K562 (cell line): Measurements from ENCODE around the gene ANKS4B. TPM values are rescaled to one million over a fixed set of nuclear protein-coding genes. Genes with fewer than 3 reads are reported as not detected.

Experiments used
- ATAC-seq: fragments of 200-7000 bp; cut with Tn5 transposase; 3 replicates; pipeline ENCODE4 v1.9.1; 2020; ENCODE audit warnings: moderate library complexity
- BruUV-seq: library from RNA; stranded (reverse); fragments of 400-500 nt; replicated peaks from 2 replicates; lab custom pipeline; 2021; lab: Mats Ljungman, UMichigan
- CTCF ChIA-PET: fragments of 300-600 bp; formaldehyde crosslinking; extraction: SDS; loops from one replicate; lab custom pipeline; 2021; ENCODE audit warnings: low intra/inter-chr PET ratio; lab: Yijun Ruan, JAX
- POLR2A ChIA-PET: fragments of 300-600, 350-650 bp; sonication (Branson Sonifier 250); formaldehyde crosslinking; extraction: SDS; loops from one replicate; lab custom pipeline; 2021; ENCODE audit warnings: antibody characterized with exemption, inconsistent platforms; lab: Yijun Ruan, JAX
- DNase-seq, 4 experiments: peaks; one replicate each; pipeline versions ENCODE4 v3.0.0 to v3.0.0-alpha.2; 2011 to 2018; ENCODE audit warnings: low spot score in 3 of 4, mixed read lengths in 3 of 4; ENCODE audit errors: extremely low read depth in 1 of 4
- FAIRE-seq: peaks from 2 replicates; lab custom pipeline; 2011; peaks lifted over from hg19 to GRCh38; lab: Jason Lieb, UNC
- H2AFZ ChIP-seq: 2 replicates; pipeline ENCODE4 v1.6.0; 2011; ENCODE audit warnings: low read depth, low read length, control low read depth, inconsistent platforms
- H3K27ac ChIP-seq: fragments of 200-600 bp; 3 replicates; pipeline ENCODE4 v1.8.0; 2011; ENCODE audit warnings: low read depth, mild to moderate bottlenecking, control low read depth, inconsistent platforms, low read length, moderate library complexity, mixed read lengths; ENCODE audit errors: extremely low read depth
- H3K27me3 ChIP-seq, 2 experiments: fragments of 300-600 bp in 1 of 2; 2 replicates in 1 of 2; 3 replicates in 1 of 2; pipeline versions ENCODE4 v1.6.0 to v1.8.0; 2011; ENCODE audit warnings: inconsistent platforms in 2 of 2, low read length in 2 of 2, mild to moderate bottlenecking in 1 of 2, mixed read lengths in 1 of 2, moderate library complexity in 1 of 2; ENCODE audit not compliant: control insufficient read depth in 2 of 2, insufficient read depth in 2 of 2
- H3K36me3 ChIP-seq: fragments of 300-600 bp; 3 replicates; pipeline ENCODE4 v1.8.0; 2011; ENCODE audit warnings: mild to moderate bottlenecking, low read length, inconsistent platforms; ENCODE audit not compliant: control insufficient read depth, insufficient read depth
- H3K4me1 ChIP-seq, 2 experiments: fragments of 200-600 bp in 1 of 2; replicated peaks in 1 of 2; 2 replicates in 1 of 2; 3 replicates in 1 of 2; pipeline versions ENCODE4 v1.5.1 to v1.8.0; 2011; ENCODE audit warnings: inconsistent platforms in 2 of 2, low read length in 2 of 2, mild to moderate bottlenecking in 1 of 2, mixed read lengths in 1 of 2, moderate library complexity in 1 of 2; ENCODE audit not compliant: control insufficient read depth in 2 of 2, insufficient read depth in 2 of 2
- H3K4me2 ChIP-seq: 2 replicates; pipeline ENCODE4 v1.6.1; 2011; ENCODE audit warnings: low read length, control low read depth, inconsistent platforms, mixed read lengths; ENCODE audit not compliant: insufficient read depth
- H3K4me3 ChIP-seq: fragments of 200-600 bp; sonication (generic), shearing (Covaris generic); 2 replicates; pipeline ENCODE4 v1.5.1; 2016; ENCODE audit warnings: control low read depth, inconsistent platforms
- H3K79me2 ChIP-seq: fragments of 200-600 bp; 3 replicates; pipeline ENCODE4 v1.8.0; 2011; ENCODE audit warnings: low read length, inconsistent platforms; ENCODE audit not compliant: control insufficient read depth, insufficient read depth
- H3K9ac ChIP-seq, 2 experiments: 2 replicates each; pipeline versions ENCODE4 v1.6.0 to v1.6.1; 2011; ENCODE audit warnings: low read depth in 2 of 2, low read length in 2 of 2, control low read depth in 1 of 2, inconsistent platforms in 1 of 2, mild to moderate bottlenecking in 1 of 2, mixed read lengths in 1 of 2; ENCODE audit not compliant: insufficient read depth in 1 of 2
- H3K9me1 ChIP-seq: one replicate; pipeline ENCODE4 v1.6.0; 2011; ENCODE audit warnings: inconsistent platforms, mild to moderate bottlenecking, low read length, moderate library complexity; ENCODE audit not compliant: control insufficient read depth, insufficient read depth
- H3K9me3 ChIP-seq: replicated peaks from 2 replicates; pipeline ENCODE4 v1.5.1; 2011; ENCODE audit warnings: low read depth, low read length, inconsistent platforms; ENCODE audit not compliant: control insufficient read depth, insufficient read depth
- H4K20me1 ChIP-seq: replicated peaks from 2 replicates; pipeline ENCODE4 v1.6.1; 2011; ENCODE audit warnings: low read length, inconsistent platforms, mixed read lengths; ENCODE audit not compliant: control insufficient read depth, insufficient read depth
- CBX1 ChIP-seq: sonication (generic); IDR thresholded peaks from 2 replicates; pipeline ENCODE4 v1.6.1; 2016; ENCODE audit warnings: antibody characterized with exemption, low read depth, mild to moderate bottlenecking
- CLOCK ChIP-seq: fragments of 250-450 bp; sonication (Bioruptor Pico); IDR thresholded peaks from 2 replicates; pipeline ENCODE4 v1.4.0; 2020; ENCODE audit warnings: mild to moderate bottlenecking, moderate library complexity, borderline replicate concordance
- EP300 ChIP-seq: IDR thresholded peaks from 2 replicates; pipeline ENCODE4 v1.6.1; 2012; ENCODE audit warnings: low read length, improper control_type of control experiment
- FOXA1 ChIP-seq: fragments of 450-650 bp; IDR thresholded peaks from 2 replicates; pipeline ENCODE4 v1.6.1; 2016; ENCODE audit warnings: mild to moderate bottlenecking, borderline replicate concordance
- HMGXB4 ChIP-seq: sonication (generic); formaldehyde crosslinking; IDR thresholded peaks from 2 replicates; pipeline ENCODE4 v1.8.1; 2023; ENCODE audit warnings: mild to moderate bottlenecking, missing genetic modification reagents
- NFYB ChIP-seq: IDR thresholded peaks from 2 replicates; pipeline ENCODE4 v1.6.1; 2011; ENCODE audit warnings: mild to moderate bottlenecking, moderate library complexity; ENCODE audit not compliant: insufficient read length; ENCODE audit errors: extremely low read depth
- PBX2 ChIP-seq, 2 experiments: IDR thresholded peaks in 1 of 2; conservative IDR thresholded peaks in 1 of 2; 2 replicates each; pipeline ENCODE4 v1.6.1; 2016; ENCODE audit warnings: low read depth in 2 of 2, mild to moderate bottlenecking in 1 of 2, missing compliant biosample characterization in 1 of 2, missing genetic modification characterization in 1 of 2, moderate library complexity in 1 of 2
- SREBF2 ChIP-seq: sonication (generic); formaldehyde crosslinking; IDR thresholded peaks from 2 replicates; pipeline ENCODE4 v1.4.0; 2020; ENCODE audit warnings: mild to moderate bottlenecking, missing genetic modification reagents
- STAG1 ChIP-seq: sonication (generic); formaldehyde crosslinking; IDR thresholded peaks from 2 replicates; pipeline ENCODE4 v1.5.0; 2020; ENCODE audit warnings: missing genetic modification reagents, borderline replicate concordance
- TBL1XR1 ChIP-seq, 2 experiments: IDR thresholded peaks; 2 replicates each; pipeline ENCODE4 v1.6.1; 2012; ENCODE audit warnings: improper control_type of control experiment in 2 of 2, low read length in 2 of 2, mild to moderate bottlenecking in 1 of 2
- U2AF2 ChIP-seq: fragments of 200-400 bp; formaldehyde crosslinking; optimal IDR thresholded peaks from 2 replicates; pipeline ENCODE3; 2017; ENCODE audit warnings: low read depth, mild to moderate bottlenecking, low read length
- USF2 ChIP-seq: sonication (generic); formaldehyde crosslinking; IDR thresholded peaks from 2 replicates; pipeline ENCODE4 v1.5.0; 2020; ENCODE audit warnings: missing genetic modification reagents
- ZNF212 ChIP-seq: fragments of 450-650 bp; formaldehyde crosslinking; IDR thresholded peaks from 2 replicates; pipeline ENCODE4 v1.4.0; 2020; ENCODE audit warnings: mild to moderate bottlenecking
- ZNF347 ChIP-seq: fragments of 450-650 bp; formaldehyde crosslinking; IDR thresholded peaks from 2 replicates; pipeline ENCODE4 v1.4.0; 2020; ENCODE audit warnings: low read depth, mild to moderate bottlenecking, moderate library complexity
- WGBS: fragments of 100-300 bp; shearing (Covaris generic); methylation state at CpG from one replicate; pipeline ENCODE4 v1.1.6; 2016; ENCODE audit warnings: low coverage, mixed read lengths; ENCODE audit not compliant: insufficient coverage; ENCODE audit errors: missing lambda C conversion rate; 5-methylcytosine and 5-hydroxymethylcytosine counted together
- in situ Hi-C: fragments of 300-500 bp; cut with MboI; formaldehyde crosslinking; loops from 4 replicates; pipeline ENCODE4 v1.15.0; 2018; ENCODE audit warnings: inconsistent platforms, mixed read lengths
- intact Hi-C: fragments of 100-400 bp; cut with micrococcal nuclease; formaldehyde crosslinking; loops from 2 replicates; pipeline ENCODE4 v1.14.2; 2022
- polyA plus RNA-seq, 8 experiments: library from polyadenylated mRNA; depleted of rRNA in 4 of 8; stranded (reverse) in 5 of 8; unstranded in 3 of 8; fragments of >200 nt; fragmentation: Nextera tagmentation in 2 of 8; fragmentation: Illumina TruSeq in 1 of 8; extraction: Ambion mirVana in 2 of 8; extraction: Trizol in 1 of 8; gene quantifications; 2 replicates each; pipeline versions ENCODE4 v1.2.1 to v1.2.3, GENCODE V29; 2011 to 2014; ENCODE audit warnings: inconsistent platforms in 1 of 8, missing spikeins in 1 of 8
- total RNA-seq, 7 experiments: library from RNA; depleted of rRNA in 6 of 7; stranded (reverse); fragments of >200 nt in 6 of 7; fragmentation: Illumina TruSeq in 2 of 7; extraction: Trizol in 2 of 7; gene quantifications; 2 replicates each; pipeline versions ENCODE4 v1.2.1 to v1.2.3, GENCODE V29; 2011 to 2021; ENCODE audit warnings: low replicate concordance in 1 of 7

Gene ANKS4B
- total and polyA plus RNA-seq, 9 of the 15 experiments (the other 6 are each of a cell fraction or from before 2014, with no cell fraction given): not detected

GRCh38 chr16:21184834-21185233 lies 48.7 kb upstream of the ANKS4B start:
- Histone ChIP-seq H3K4me2 (no peak overlapping the region), H4K20me1 (peaks cover 3% of the 10 kb centered on the region; the same call in 1 of the 2 replicates), H3K27ac (no peak overlapping the region), H3K79me2 (no peaks in the 10 kb centered on the region), H3K9me3 (0 out of 2 replicates have a peak, but pooled peaks cover 3% of the 10 kb centered on the region), H3K4me1 (peaks cover 5 to 8% of the 10 kb centered on the region in 2 experiments; a peak in 3 of 5 replicates), H3K4me3 (no peak overlapping the region), H2AFZ (no peak overlapping the region), H3K36me3 (peaks cover 5% of the 10 kb centered on the region; the same call in 2 of the 3 replicates), H3K9ac (no peak overlapping the region), H3K9me1 (no peaks in the 10 kb centered on the region), H3K27me3 (no peaks in the 10 kb centered on the region)
- ChIA-PET POLR2A (no interaction called here), CTCF (no interaction called here)
- FAIRE-seq (no peak), DNase-seq (no peak), ATAC-seq (no peak)
- no TSS peak for BruUV-seq
- intact Hi-C loops: loop anchor here (10.0 kb wide), 1 partner anchor 1140 kb away; no protein-coding TSS in a partner anchor
- in situ Hi-C loops: loop anchor here (5.0 to 10.0 kb wide), 2 partner anchors 112 to 1510 kb away; no protein-coding TSS in a partner anchor
- WGBS: 67% methylated on average over 3 of the region's 3 CpGs
- TF ChIP-seq SREBF2 (CRISPR knock-in tag) (no peak), TBL1XR1 (IDR thresholded peaks at IDR 0.05; ENCODE audit: low read length in 2 of 2) (no peak), CBX1 (no peak), EP300 (no peak), USF2 (CRISPR knock-in tag) (no peak), HMGXB4 (CRISPR knock-in tag) (no peak), NFYB (no peak), U2AF2 (no peak), CLOCK (CRISPR knock-in tag) (no peak), ZNF212 (CRISPR knock-in tag) (no peak), FOXA1 (no peak), PBX2 (CRISPR knock-in tag; IDR thresholded peaks at IDR 0.05; ENCODE audit: low read depth) (no peak), PBX2 (tag; conservative IDR thresholded peaks at IDR 0.05; ENCODE audit: low read depth) (no peak), STAG1 (CRISPR knock-in tag) (no peak), ZNF347 (CRISPR knock-in tag) (no peak)
